ENCODE data around the gene CBFA2T3.

DNA sequence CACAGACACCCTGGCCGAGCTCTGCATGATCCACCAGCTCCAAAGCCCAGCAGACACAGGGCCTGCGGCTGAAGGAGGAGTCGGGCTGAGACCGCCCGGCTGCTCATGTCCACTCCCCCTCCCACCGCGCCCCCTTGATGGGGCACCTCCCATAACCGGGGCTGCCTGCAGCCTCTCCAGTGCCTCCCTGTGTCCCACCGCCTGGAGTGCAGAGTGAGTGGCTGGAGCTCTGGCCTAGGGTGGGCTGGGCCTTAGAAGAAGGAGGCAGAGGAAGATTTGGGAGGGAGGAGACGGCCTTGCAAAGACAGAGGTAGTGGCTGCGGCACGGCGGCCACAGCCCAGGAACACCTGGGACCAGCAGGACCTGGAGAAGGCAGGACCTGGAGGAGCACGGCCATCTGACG, 4.0 kb downstream of the CBFA2T3 start:
- no peak for TF ChIP-seq ZNF274 (IDR thresholded peaks at IDR 0.05; ENCODE audit: low read depth, low read length)
- TF ChIP-seq YY1 (IDR thresholded peaks at IDR 0.05; ENCODE audit: insufficient read depth, insufficient read length) = no peak
- no peak for TF ChIP-seq SUZ12 (IDR thresholded peaks at IDR 0.05; ENCODE audit: extremely low read depth, insufficient read depth, insufficient read length)
